ENCODE measurements around the gene NACC2.

- TF ChIP-seq ZFP30 (CRISPR knock-in tag; IDR thresholded peaks at IDR 0.05) (no peak), ZNF565 (CRISPR knock-in tag; conservative IDR thresholded peaks at IDR 0.05; ENCODE audit: low read depth) (no peak), CSDC2 (CRISPR knock-in tag; IDR thresholded peaks at IDR 0.05) (no peak), RARB (CRISPR knock-in tag; IDR thresholded peaks at IDR 0.05) (no peak), PATZ1 (CRISPR knock-in tag; IDR thresholded peaks at IDR 0.05; ENCODE audit: borderline replicate concordance) (no peak), ZNF8 (CRISPR knock-in tag; IDR thresholded peaks at IDR 0.05) (no peak)
Observed at GRCh38 chr9:136028760-136029470, 66.2 kb downstream of the NACC2 start.
